K562 (cell line): ENCODE results near the gene SLC35B1. TPM values are rescaled to one million over a fixed set of nuclear protein-coding genes. Genes with fewer than 3 reads are reported as not detected.

ENCODE experiments used
- CHD1 ChIP-seq: fragments of 200-600 bp; sonication (generic); IDR thresholded peaks from one replicate; pipeline ENCODE4 v1.6.1; 2012; ENCODE audit warnings: mild to moderate bottlenecking, moderate library complexity, low read length, inconsistent platforms
- DDX20 ChIP-seq: fragments of 450-650 bp; IDR thresholded peaks from 2 replicates; pipeline ENCODE4 v1.6.1; 2016; ENCODE audit warnings: missing genetic modification characterization, low read depth, mild to moderate bottlenecking, missing compliant biosample characterization, moderate library complexity
- LEF1 ChIP-seq: fragments of 450-650 bp; IDR thresholded peaks from 2 replicates; pipeline ENCODE4 v1.6.1; 2016; ENCODE audit warnings: mild to moderate bottlenecking
- RBM25 ChIP-seq: fragments of 200-400 bp; formaldehyde crosslinking; IDR thresholded peaks from 2 replicates; pipeline ENCODE4 v1.6.1; 2018; ENCODE audit warnings: low read length, low read depth, moderate library complexity; ENCODE audit not compliant: severe bottlenecking
- ZFP30 ChIP-seq: fragments of 250-450 bp; sonication (Bioruptor Pico); IDR thresholded peaks from 2 replicates; pipeline ENCODE4 v1.8.0; 2022; ENCODE audit warnings: moderate library complexity, mild to moderate bottlenecking, inconsistent platforms, borderline replicate concordance
- ZNF436 ChIP-seq: fragments of 250-450, 450-650 bp; sonication (Bioruptor Pico); formaldehyde crosslinking; IDR thresholded peaks from 2 replicates; pipeline ENCODE4 v1.7.0; 2020; ENCODE audit warnings: mild to moderate bottlenecking
- polyA plus RNA-seq, 8 experiments: library from polyadenylated mRNA; depleted of rRNA in 4 of 8; stranded (reverse) in 5 of 8; unstranded in 3 of 8; fragments of >200 nt; fragmentation: Nextera tagmentation in 2 of 8; fragmentation: Illumina TruSeq in 1 of 8; extraction: Ambion mirVana in 2 of 8; extraction: Trizol in 1 of 8; gene quantifications; 2 replicates each; pipeline versions ENCODE4 v1.2.1 to v1.2.3, GENCODE V29; 2011 to 2014; ENCODE audit warnings: inconsistent platforms in 1 of 8, missing spikeins in 1 of 8
- total RNA-seq, 7 experiments: library from RNA; depleted of rRNA in 6 of 7; stranded (reverse); fragments of >200 nt in 6 of 7; fragmentation: Illumina TruSeq in 2 of 7; extraction: Trizol in 2 of 7; gene quantifications; 2 replicates each; pipeline versions ENCODE4 v1.2.1 to v1.2.3, GENCODE V29; 2011 to 2021; ENCODE audit warnings: low replicate concordance in 1 of 7
- TF ChIP-seq, protein P1 (sequence below), 2 experiments: fragments of 450-650 bp; IDR thresholded peaks; 2 replicates each; pipeline ENCODE4 v1.6.1; 2016; ENCODE audit warnings: mild to moderate bottlenecking in 2 of 2, borderline replicate concordance in 1 of 2, low read depth in 1 of 2, moderate library complexity in 1 of 2
- TF ChIP-seq, protein P2 (sequence below), 3 experiments: fragments of 200-800 bp in 1 of 3; fragments of 250-450 bp in 1 of 3; fragments of 450-650 bp in 1 of 3; sonication (Bioruptor Pico) in 1 of 3; sonication (Bioruptor generic) in 1 of 3; formaldehyde crosslinking in 1 of 3; IDR thresholded peaks; 2 replicates each; pipeline versions ENCODE4 v1.6.1 to v1.8.0; 2016 to 2022; ENCODE audit warnings: mild to moderate bottlenecking in 2 of 3, missing genetic modification characterization in 2 of 3, missing compliant biosample characterization in 1 of 3, moderate library complexity in 1 of 3
- TF ChIP-seq, protein P3 (sequence below): fragments of 450-650 bp; IDR thresholded peaks from 2 replicates; pipeline ENCODE4 v1.6.1; 2018; ENCODE audit not compliant: partially characterized antibody

SLC35B1 gene
- total and polyA plus RNA-seq, 9 of the 15 experiments (the other 6 are each of a cell fraction or from before 2014, with no cell fraction given): 51.4 to 87.9 (median 66.3) TPM

DNA sequence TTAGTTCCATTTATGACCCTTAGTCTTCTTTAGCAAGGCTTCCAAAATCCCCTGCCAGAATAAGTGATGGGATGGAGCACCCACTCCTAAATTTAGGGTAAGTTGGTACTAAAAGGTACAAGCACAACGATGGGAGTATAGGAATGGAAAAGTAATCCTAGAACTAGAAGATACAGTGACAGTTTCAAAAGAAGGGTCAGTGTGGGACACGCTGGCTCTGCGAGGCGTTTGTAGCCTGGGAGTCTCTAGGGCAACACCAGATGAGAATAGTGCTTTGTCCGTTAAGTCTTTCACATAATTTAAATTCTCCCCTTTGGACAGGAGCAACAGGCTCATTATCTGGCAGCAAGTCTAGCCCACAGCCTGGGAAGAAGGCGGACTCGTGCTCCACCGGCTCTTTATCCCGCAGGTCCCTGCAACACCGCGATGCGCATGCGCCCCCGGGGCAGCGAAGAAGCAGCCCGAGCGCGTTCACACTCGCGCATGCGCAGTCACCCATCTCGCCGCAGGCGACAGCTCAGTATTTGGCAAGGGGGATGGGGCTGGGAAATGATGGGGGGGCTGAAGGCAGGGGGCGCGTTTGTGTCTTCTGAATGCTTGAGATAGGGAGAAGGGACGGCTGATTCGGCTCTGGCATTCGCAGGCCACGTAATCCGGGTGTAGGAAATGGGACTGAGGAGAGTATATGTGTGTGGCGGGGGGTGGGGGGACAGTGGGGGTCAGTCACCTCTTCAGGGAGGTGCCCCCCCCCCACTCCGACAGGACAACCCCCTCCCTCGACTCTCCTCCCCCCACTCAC lies 30.4 kb downstream of the SLC35B1 start (continued):
- TF ChIP-seq, protein P1, sequence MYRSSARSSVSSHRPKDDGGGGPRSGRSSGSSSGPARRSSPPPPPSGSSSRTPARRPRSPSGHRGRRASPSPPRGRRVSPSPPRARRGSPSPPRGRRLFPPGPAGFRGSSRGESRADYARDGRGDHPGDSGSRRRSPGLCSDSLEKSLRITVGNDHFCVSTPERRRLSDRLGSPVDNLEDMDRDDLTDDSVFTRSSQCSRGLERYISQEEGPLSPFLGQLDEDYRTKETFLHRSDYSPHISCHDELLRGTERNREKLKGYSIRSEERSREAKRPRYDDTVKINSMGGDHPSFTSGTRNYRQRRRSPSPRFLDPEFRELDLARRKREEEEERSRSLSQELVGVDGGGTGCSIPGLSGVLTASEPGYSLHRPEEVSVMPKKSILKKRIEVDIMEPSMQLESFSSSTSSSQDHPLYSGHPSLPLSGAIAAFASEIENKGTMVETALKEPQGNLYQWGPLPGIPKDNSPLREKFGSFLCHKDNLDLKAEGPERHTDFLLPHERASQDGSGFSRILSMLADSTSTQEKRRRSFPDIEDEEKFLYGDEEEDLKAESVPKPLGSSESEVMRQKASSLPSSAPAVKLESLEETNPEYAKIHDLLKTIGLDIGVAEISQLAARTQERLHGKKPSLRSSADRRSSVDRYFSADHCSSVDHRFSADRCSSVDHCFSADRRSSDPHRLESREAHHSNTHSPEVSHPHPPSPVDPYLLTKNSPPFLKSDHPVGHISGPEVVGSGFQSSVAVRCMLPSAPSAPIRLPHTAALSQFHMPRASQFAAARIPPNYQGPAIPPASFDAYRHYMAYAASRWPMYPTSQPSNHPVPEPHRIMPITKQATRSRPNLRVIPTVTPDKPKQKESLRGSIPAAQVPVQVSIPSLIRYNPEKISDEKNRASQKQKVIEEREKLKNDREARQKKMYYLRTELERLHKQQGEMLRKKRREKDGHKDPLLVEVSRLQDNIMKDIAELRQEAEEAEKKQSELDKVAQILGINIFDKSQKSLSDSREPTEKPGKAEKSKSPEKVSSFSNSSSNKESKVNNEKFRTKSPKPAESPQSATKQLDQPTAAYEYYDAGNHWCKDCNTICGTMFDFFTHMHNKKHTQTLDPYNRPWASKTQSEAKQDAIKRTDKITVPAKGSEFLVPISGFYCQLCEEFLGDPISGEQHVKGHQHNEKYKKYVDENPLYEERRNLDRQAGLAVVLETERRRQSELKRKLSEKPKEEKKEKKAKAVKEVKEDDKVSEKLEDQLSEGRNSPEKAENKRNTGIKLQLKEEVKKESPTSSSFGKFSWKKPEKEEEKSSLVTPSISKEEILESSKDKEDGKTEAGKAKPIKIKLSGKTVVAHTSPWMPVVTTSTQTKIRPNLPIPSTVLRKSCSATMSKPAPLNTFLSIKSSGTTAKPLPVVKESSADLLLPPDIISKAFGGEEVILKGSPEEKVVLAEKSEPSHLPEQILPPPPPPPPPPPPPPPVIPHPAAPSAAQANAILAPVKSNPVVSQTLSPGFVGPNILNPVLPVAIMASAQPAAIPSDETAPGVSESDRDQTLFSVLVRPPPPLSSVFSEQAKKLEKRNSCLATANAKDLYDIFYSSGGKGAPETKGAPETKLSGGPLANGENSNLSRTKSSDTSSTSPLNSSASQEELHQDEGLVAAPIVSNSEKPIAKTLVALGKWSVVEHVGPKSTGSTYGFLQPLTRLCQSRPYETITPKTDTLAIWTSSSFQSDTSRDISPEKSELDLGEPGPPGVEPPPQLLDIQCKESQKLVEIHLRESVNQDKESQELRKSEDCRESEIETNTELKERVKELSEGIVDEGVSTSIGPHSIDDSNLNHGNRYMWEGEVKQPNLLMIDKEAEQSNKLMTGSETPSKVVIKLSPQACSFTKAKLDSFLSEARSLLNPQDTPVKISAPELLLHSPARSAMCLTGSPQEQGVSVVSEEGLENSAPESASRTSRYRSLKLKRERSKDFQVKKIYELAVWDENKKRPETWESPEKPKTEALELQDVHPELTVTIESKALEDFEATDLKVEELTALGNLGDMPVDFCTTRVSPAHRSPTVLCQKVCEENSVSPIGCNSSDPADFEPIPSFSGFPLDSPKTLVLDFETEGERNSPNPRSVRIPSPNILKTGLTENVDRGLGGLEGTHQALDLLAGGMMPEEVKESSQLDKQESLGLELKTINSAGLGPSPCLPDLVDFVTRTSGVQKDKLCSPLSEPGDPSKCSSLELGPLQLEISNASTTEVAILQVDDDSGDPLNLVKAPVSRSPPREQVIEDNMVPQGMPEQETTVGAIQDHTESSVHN (IDR thresholded peaks at IDR 0.05; ENCODE audit: borderline replicate concordance in 1 of 2, low read depth in 1 of 2): no peak
- TF ChIP-seq, protein P2, sequence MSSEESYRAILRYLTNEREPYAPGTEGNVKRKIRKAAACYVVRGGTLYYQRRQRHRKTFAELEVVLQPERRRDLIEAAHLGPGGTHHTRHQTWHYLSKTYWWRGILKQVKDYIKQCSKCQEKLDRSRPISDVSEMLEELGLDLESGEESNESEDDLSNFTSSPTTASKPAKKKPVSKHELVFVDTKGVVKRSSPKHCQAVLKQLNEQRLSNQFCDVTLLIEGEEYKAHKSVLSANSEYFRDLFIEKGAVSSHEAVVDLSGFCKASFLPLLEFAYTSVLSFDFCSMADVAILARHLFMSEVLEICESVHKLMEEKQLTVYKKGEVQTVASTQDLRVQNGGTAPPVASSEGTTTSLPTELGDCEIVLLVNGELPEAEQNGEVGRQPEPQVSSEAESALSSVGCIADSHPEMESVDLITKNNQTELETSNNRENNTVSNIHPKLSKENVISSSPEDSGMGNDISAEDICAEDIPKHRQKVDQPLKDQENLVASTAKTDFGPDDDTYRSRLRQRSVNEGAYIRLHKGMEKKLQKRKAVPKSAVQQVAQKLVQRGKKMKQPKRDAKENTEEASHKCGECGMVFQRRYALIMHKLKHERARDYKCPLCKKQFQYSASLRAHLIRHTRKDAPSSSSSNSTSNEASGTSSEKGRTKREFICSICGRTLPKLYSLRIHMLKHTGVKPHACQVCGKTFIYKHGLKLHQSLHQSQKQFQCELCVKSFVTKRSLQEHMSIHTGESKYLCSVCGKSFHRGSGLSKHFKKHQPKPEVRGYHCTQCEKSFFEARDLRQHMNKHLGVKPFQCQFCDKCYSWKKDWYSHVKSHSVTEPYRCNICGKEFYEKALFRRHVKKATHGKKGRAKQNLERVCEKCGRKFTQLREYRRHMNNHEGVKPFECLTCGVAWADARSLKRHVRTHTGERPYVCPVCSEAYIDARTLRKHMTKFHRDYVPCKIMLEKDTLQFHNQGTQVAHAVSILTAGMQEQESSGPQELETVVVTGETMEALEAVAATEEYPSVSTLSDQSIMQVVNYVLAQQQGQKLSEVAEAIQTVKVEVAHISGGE (CRISPR knock-in tag; IDR thresholded peaks at IDR 0.05): peak in 1 of 3 experiments; percentile 64; a peak in 2 of 6 replicates
- TF ChIP-seq, protein P3, sequence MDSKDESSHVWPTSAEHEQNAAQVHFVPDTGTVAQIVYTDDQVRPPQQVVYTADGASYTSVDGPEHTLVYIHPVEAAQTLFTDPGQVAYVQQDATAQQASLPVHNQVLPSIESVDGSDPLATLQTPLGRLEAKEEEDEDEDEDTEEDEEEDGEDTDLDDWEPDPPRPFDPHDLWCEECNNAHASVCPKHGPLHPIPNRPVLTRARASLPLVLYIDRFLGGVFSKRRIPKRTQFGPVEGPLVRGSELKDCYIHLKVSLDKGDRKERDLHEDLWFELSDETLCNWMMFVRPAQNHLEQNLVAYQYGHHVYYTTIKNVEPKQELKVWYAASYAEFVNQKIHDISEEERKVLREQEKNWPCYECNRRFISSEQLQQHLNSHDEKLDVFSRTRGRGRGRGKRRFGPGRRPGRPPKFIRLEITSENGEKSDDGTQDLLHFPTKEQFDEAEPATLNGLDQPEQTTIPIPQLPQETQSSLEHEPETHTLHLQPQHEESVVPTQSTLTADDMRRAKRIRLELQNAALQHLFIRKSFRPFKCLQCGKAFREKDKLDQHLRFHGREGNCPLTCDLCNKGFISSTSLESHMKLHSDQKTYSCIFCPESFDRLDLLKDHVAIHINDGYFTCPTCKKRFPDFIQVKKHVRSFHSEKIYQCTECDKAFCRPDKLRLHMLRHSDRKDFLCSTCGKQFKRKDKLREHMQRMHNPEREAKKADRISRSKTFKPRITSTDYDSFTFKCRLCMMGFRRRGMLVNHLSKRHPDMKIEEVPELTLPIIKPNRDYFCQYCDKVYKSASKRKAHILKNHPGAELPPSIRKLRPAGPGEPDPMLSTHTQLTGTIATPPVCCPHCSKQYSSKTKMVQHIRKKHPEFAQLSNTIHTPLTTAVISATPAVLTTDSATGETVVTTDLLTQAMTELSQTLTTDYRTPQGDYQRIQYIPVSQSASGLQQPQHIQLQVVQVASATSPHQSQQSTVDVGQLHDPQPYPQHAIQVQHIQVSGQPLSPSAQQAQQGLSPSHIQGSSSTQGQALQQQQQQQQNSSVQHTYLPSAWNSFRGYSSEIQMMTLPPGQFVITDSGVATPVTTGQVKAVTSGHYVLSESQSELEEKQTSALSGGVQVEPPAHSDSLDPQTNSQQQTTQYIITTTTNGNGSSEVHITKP: no peak
- TF ChIP-seq RBM25 (peak; percentile 8), ZFP30 (CRISPR knock-in tag) (no peak), LEF1 (0 out of 2 replicates have a peak, but pooled peaks have one; percentile 27), ZNF436 (CRISPR knock-in tag) (no peak), DDX20 (tag) (no peak), CHD1 (no peak)
